Peyer's patch (tissue), 4 donors: ENCODE measurements around the gene ZNF584.
A peak's percentile ranks its signal among the peaks of the same experiment; 100 is the strongest.

ENCODE experiments used
- POLR2A ChIP-seq, 2 donors: fragments of 450-650 bp; IDR thresholded peaks; one replicate each; pipeline ENCODE4 v1.5.1; 2017; ENCODE audit warnings: antibody characterized with exemption in 2 of 2, mild to moderate bottlenecking in 2 of 2, moderate library complexity in 2 of 2
- TF ChIP-seq, protein P1 (sequence below), 6 experiments: fragments of 450-650 bp in 4 of 6; fragments of 200-600 bp in 2 of 6; sonication (generic) in 1 of 6; IDR thresholded peaks; one replicate each; pipeline ENCODE4 v1.5.1; 2017 to 2019; ENCODE audit warnings: antibody characterized with exemption in 6 of 6, mild to moderate bottlenecking in 3 of 6, moderate library complexity in 1 of 6

DNA sequence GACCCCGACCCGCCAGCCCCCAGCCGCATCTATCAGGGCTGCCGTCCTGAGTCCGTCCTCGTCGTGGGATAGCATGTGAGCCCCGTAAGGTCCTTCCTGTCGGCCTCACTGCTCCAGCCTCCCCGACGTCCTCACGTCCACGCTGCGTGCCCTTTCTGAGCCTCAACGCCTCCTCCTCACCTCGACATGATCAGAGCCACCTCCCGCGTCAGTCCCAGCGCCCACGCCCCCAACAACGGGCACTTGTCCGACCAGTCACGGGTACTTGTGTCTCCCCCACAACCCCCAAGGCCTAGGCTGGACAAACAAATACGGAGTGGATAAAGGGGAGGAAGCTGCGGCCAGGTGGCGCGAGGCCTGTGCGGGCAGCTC lies 46.6 kb upstream of the ZNF584 start:
- TF ChIP-seq POLR2A (IDR thresholded peaks at IDR 0.05), result no peak
- TF ChIP-seq, protein P1, sequence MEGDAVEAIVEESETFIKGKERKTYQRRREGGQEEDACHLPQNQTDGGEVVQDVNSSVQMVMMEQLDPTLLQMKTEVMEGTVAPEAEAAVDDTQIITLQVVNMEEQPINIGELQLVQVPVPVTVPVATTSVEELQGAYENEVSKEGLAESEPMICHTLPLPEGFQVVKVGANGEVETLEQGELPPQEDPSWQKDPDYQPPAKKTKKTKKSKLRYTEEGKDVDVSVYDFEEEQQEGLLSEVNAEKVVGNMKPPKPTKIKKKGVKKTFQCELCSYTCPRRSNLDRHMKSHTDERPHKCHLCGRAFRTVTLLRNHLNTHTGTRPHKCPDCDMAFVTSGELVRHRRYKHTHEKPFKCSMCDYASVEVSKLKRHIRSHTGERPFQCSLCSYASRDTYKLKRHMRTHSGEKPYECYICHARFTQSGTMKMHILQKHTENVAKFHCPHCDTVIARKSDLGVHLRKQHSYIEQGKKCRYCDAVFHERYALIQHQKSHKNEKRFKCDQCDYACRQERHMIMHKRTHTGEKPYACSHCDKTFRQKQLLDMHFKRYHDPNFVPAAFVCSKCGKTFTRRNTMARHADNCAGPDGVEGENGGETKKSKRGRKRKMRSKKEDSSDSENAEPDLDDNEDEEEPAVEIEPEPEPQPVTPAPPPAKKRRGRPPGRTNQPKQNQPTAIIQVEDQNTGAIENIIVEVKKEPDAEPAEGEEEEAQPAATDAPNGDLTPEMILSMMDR (IDR thresholded peaks at IDR 0.05), result peak in 1 of 6 experiments; percentile 8
